Activated T-cell treated with anti-CD3 and anti-CD28 coated beads, Interleukin-2, amount 50 U/mL, for 24 hours (primary cell): ENCODE data around the gene COL26A1.

ENCODE experiments used
- DNase-seq: peaks from one replicate; pipeline ENCODE4 v3.0.0-alpha.2; 2020
- H3K27ac Mint-ChIP-seq: 2 replicates; pipeline ENCODE4 v1.8.0; 2020; ENCODE audit warnings: mild to moderate bottlenecking, mixed read lengths
- H3K27me3 Mint-ChIP-seq: 2 replicates; pipeline ENCODE4 v1.8.0; 2020; ENCODE audit warnings: mixed read lengths
- H3K36me3 Mint-ChIP-seq: 2 replicates; pipeline ENCODE4 v1.8.0; 2020; ENCODE audit warnings: low read depth, mixed read lengths
- H3K4me1 Mint-ChIP-seq: 2 replicates; pipeline ENCODE4 v1.8.0; 2020; ENCODE audit warnings: low read depth, mixed read lengths
- H3K4me3 Mint-ChIP-seq: 2 replicates; pipeline ENCODE4 v1.8.0; 2020; ENCODE audit warnings: mild to moderate bottlenecking, moderate library complexity, mixed read lengths
- H3K9me3 Mint-ChIP-seq: 2 replicates; pipeline ENCODE4 v1.8.0; 2020; ENCODE audit warnings: mixed read lengths

The COL26A1 gene

GRCh38 chr7:101435461-101436220 is 73.0 kb downstream of the COL26A1 start:
- H3K4me3 Mint-ChIP-seq: no peak overlapping the region
- no peak overlapping the region for H3K27ac Mint-ChIP-seq
- no peaks in the 10 kb centered on the region for H3K9me3 Mint-ChIP-seq
- H3K27me3 Mint-ChIP-seq: peaks cover 44% of the 10 kb centered on the region
- H3K36me3 Mint-ChIP-seq: no peaks in the 10 kb centered on the region
- H3K4me1 Mint-ChIP-seq: no peaks in the 10 kb centered on the region
- DNase-seq: no peak

DNA sequence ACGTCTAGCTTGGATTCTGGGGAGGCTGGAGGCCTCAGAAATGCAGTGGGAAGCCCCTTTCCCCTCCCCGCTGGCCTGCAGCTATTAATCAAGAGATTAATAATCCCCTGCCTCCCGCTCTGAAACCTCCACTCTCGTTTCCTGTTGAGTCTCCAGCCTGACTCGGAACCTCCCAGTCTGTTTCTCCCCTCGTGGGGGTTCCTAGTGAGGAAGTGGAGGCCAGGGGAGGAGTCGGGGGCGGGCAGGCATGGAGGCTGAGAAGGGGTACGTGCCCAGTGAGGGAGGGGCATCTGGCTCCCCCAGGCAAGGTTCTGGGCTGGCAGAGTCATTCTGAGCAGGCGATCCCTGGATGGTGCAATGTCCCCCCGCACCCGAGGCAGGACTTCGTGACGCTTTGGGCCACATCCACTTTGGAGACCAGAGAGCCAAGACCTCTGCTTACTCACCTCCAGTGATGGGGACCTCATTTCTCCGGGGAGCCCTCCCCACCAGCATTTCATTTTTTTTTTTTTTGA is 73.6 kb downstream of the COL26A1 start:
- H3K27ac Mint-ChIP-seq: no peak overlapping the region
- no peak overlapping the region for H3K4me3 Mint-ChIP-seq
- no peaks in the 10 kb centered on the region for H3K36me3 Mint-ChIP-seq
- DNase-seq: no peak
- H3K9me3 Mint-ChIP-seq: no peaks in the 10 kb centered on the region
- H3K4me1 Mint-ChIP-seq: no peaks in the 10 kb centered on the region
- H3K27me3 Mint-ChIP-seq: peaks cover 44% of the 10 kb centered on the region

DNA sequence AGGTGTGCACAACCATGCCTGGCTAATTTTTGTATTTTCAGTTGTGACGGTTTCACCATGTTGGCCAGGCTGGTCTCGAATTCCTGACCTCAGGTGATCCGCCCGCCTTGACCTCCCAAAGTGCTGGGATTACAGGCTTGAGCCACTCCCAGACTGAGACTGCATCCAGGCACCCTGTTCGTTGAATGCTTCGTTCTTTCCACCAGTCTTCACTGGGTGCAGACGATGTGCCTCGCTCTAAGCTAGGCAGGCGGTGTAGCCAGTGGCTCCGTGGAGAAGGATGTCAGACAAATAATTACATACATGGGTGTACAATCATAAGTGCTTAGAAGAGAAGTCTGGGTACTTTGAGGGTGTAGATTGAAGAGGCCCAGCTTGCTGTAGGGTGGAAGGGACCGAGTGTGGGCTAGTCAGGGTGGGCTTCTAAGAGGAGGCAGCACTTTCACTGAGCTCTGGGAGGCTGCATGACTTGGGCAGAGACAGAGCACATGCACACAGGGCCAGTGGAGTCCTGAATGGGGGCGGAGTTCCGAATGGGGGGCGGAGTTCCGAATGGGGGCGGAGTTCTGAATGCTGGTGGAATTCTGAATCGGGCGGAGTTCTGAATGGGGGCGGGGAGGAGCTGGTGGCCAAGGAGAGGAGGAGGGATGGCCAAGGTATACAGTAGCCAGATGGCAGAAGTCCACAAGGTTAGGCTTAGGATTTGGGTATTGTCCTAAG is 74.3 kb downstream of the COL26A1 start:
- Mint-ChIP-seq H3K27ac (no peak overlapping the region), H3K4me3 (no peak overlapping the region), H3K4me1 (no peaks in the 10 kb centered on the region), H3K9me3 (no peaks in the 10 kb centered on the region), H3K27me3 (peaks cover 44% of the 10 kb centered on the region), H3K36me3 (no peaks in the 10 kb centered on the region)
- no peak for DNase-seq

DNA sequence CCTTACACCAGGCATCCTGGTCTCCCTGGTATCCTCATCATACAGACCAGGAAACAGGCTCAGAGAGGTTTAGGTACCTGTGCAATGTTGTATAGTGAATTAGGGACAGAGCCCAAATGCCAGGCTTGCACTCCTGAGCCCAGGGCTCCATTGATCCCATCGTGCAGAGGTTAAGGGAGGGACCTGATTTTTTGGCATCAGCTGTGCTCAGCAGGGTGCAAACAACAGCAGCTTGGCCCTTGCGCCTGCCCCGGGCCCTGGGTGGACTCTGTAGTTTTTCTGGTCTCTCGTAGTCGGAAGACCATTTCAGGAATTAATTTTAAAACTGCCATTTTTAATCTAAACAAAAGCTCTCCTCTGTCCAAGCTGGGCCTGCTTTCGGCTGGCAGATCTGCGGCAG is 79.2 kb downstream of the COL26A1 start:
- Mint-ChIP-seq H3K27ac (no peak overlapping the region), H3K36me3 (no peaks in the 10 kb centered on the region), H3K4me1 (peaks cover 4% of the 10 kb centered on the region), H3K9me3 (no peaks in the 10 kb centered on the region), H3K4me3 (no peak overlapping the region), H3K27me3 (peaks cover 15% of the 10 kb centered on the region)
- no peak for DNase-seq

DNA sequence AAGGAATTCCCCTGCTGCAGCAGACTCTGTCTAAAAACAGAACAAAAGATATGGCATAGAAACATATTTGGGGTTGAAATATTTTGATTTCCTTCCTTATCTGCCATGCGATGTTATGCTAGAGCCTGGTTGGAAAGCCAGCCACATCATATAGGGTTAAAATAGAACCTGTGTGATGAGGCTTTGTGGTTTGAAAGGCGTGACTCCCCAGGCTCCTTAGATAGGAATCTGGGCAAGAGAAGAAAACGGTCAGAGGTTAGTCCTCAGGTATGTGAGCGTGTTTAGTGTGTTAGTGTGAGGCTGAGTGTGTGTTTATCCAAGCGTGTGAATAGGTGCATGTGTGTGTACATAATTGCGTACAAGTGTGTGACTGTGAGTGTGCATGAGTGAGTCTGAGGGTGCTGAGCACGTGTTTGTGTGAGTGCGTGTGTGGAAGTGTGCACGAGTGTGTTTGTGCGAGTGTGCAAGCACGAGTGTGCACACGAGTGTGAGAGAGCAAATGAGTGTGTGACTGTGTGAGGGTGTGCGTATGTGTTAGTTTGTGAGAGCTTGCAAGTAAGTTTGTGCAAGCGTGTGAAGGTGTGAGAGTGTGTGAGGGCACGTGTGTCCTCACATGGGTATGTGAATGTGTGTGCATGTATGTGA is 79.9 kb downstream of the COL26A1 start:
- peaks cover 4% of the 10 kb centered on the region for H3K4me1 Mint-ChIP-seq
- H3K27ac Mint-ChIP-seq: no peak overlapping the region
- no peaks in the 10 kb centered on the region for H3K36me3 Mint-ChIP-seq
- no peaks in the 10 kb centered on the region for H3K9me3 Mint-ChIP-seq
- no peak overlapping the region for H3K4me3 Mint-ChIP-seq
- peaks cover 11% of the 10 kb centered on the region for H3K27me3 Mint-ChIP-seq
- no peak for DNase-seq

- Mint-ChIP-seq H3K9me3 (no peaks in the 10 kb centered on the region), H3K4me3 (no peak overlapping the region), H3K4me1 (no peaks in the 10 kb centered on the region), H3K27me3 (no peaks in the 10 kb centered on the region), H3K27ac (no peak overlapping the region), H3K36me3 (no peaks in the 10 kb centered on the region)
- DNase-seq: no peak
These were observed 87.4 kb downstream of the COL26A1 start for GRCh38 chr7:101450064-101450463.

DNA sequence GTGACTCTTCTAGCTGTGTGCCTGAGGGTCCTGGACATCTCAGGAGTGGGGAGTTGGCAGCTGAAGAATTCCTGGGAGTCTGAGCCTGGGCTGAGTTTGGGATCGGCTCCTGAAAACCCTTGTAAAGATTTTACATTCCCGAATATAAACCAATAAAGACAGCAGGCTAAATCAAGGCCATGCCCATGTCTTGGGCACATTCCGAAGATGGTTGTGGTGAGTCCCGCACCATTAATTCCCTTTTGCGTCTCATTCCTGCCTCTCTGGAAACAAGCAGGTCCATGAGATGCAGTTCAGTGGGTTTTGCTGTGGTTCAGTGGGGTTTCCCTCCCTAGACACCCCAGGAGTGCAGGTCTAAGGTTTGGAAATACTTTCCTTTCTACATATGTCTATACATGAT is 90.9 kb downstream of the COL26A1 start:
- Mint-ChIP-seq H3K4me3 (no peak overlapping the region), H3K4me1 (no peaks in the 10 kb centered on the region), H3K27ac (no peak overlapping the region), H3K9me3 (no peaks in the 10 kb centered on the region), H3K36me3 (no peaks in the 10 kb centered on the region), H3K27me3 (no peaks in the 10 kb centered on the region)
- no peak for DNase-seq

DNA sequence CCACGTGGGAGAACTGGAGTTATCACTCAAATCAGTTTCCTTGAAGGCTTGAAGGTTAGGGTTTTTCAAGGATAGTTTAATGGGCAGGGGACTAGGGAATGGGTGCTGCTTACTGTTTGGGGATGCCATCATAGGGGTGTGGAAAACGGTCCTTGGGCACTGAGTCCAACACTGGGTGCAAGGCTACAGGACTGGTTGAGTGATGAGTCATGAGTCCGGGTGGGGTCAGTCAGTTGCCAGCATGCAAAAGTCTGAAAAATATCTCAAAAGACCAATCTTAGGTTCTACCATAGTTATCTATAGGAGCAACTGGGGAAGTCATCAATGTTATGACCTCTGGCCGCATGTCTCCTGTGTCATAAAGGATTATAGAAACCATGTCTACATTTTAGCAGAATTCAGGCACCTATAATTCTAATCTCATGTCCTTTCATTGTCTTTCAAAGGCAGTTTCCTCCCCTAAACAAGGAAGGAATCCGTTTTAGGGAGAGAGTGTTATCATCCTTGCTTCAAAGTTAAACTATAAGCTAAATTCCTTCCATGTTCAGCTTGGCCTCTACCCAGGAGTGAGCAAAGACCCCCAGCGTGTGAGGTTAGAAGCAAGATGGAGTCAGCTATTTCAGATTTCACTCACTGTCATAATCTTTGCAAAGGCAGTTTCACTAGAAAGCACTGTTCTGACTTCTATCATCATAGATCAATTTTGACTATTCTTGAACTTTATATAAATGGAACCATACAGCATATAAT is 94.5 kb downstream of the COL26A1 start:
- H3K9me3 Mint-ChIP-seq: no peaks in the 10 kb centered on the region
- DNase-seq: no peak
- no peak overlapping the region for H3K27ac Mint-ChIP-seq
- no peaks in the 10 kb centered on the region for H3K27me3 Mint-ChIP-seq
- H3K36me3 Mint-ChIP-seq: no peaks in the 10 kb centered on the region
- no peaks in the 10 kb centered on the region for H3K4me1 Mint-ChIP-seq
- no peak overlapping the region for H3K4me3 Mint-ChIP-seq

DNA sequence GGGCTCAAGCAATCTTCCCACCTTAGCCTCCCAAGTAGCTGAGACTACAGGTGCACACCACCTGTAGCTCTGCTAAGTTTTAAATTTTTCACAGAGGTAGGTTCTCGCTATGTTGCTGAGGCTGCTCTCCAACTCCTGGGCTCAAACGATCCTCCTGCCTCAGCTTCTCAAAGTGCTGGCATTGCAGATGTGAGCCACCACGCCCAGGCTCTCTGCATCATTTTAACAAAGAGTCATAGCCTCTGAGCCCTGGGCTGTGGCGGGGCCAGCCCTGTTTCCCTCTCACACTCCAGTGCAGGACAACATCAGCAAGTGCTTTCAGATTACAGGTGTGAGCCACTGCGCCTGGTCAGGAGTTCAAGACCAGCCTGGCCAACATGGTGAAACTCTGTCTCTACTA is 102.5 kb downstream of the COL26A1 start:
- Mint-ChIP-seq H3K4me3 (no peak overlapping the region), H3K36me3 (no peaks in the 10 kb centered on the region), H3K27me3 (no peaks in the 10 kb centered on the region), H3K4me1 (peaks cover 10% of the 10 kb centered on the region), H3K9me3 (no peaks in the 10 kb centered on the region), H3K27ac (no peak overlapping the region)
- no peak for DNase-seq

DNA sequence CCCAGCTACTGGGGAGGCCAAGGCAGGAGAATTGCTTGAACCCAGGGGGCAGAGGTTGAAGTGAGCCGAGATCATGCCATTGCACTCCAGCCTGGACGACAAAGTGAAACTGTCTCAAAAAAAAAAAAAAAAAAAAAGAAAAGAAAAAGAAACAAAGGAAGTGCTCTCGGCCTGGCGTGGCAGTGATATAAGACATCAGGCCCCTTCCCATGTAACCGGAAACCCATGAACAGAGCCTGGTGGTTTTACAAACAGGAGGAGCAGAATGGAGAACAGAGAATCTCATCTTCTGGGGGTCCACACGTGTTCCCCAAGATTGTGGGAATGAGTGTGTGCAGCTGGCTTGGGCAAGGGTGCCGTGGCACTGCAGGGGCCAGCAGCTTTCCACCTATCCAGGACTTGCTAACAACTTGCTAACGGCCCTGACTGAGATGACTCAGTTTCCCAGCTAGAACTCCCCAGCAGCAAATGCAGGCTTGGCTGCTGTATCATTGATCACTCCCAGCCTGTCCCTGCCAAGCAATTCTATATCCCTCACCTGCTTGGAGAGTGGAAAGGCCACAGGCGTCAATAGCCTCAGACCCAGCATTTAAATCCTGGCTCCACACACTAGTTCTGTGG is 103.0 kb downstream of the COL26A1 start:
- DNase-seq: no peak
- Mint-ChIP-seq H3K9me3 (no peaks in the 10 kb centered on the region), H3K36me3 (no peaks in the 10 kb centered on the region), H3K27me3 (no peaks in the 10 kb centered on the region), H3K4me3 (no peak overlapping the region), H3K4me1 (peaks cover 10% of the 10 kb centered on the region), H3K27ac (no peak overlapping the region)

GRCh38 chr7:101466871-101467270 is 104.2 kb downstream of the COL26A1 start:
- no peaks in the 10 kb centered on the region for H3K9me3 Mint-ChIP-seq
- peaks cover 10% of the 10 kb centered on the region for H3K4me1 Mint-ChIP-seq
- no peak for DNase-seq
- H3K27me3 Mint-ChIP-seq: no peaks in the 10 kb centered on the region
- no peaks in the 10 kb centered on the region for H3K36me3 Mint-ChIP-seq
- no peak overlapping the region for H3K27ac Mint-ChIP-seq
- no peak overlapping the region for H3K4me3 Mint-ChIP-seq

DNA sequence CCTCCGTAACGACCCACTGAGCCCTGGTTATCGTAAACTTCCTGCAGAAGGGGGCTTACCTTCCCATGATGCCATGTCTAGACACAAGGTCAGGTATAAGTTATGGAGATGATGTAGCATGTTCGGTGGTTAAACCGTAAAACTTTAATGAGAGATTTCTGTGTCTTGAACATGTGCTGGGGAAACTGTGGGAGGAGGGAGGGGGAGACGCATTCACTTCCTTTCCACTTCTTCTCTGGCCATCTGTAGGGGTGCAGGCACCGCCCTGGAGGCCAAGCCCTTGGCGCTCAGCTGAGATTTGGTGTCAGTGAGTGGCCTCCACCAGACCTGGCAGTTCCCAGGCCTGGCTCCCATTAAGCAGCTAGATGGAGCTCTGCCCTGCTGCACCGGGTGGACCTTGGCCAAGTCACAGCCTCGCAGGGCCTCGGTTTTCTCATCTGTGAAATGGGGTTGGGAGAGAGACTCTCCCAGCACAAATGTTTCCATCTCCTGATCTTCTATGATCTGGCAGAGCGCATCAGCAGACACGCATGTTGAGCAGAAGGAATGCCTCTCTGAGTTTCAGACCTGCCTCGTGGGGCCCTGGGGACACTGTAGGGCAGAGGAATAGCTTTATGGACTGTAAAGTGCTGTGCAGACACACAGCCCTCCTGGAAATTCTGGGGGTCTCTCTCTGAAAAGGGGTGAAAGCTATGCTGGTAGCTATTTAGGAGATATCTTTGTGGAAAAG is 106.0 kb downstream of the COL26A1 start:
- H3K36me3 Mint-ChIP-seq: no peaks in the 10 kb centered on the region
- H3K4me3 Mint-ChIP-seq: no peak overlapping the region
- DNase-seq: no peak
- no peak overlapping the region for H3K27ac Mint-ChIP-seq
- H3K4me1 Mint-ChIP-seq: peaks cover 10% of the 10 kb centered on the region
- no peaks in the 10 kb centered on the region for H3K27me3 Mint-ChIP-seq
- H3K9me3 Mint-ChIP-seq: no peaks in the 10 kb centered on the region

GRCh38 chr7:101470668-101471487 is 108.2 kb downstream of the COL26A1 start:
- H3K4me1 Mint-ChIP-seq: peaks cover 2% of the 10 kb centered on the region
- no peak overlapping the region for H3K4me3 Mint-ChIP-seq
- H3K9me3 Mint-ChIP-seq: no peaks in the 10 kb centered on the region
- no peaks in the 10 kb centered on the region for H3K36me3 Mint-ChIP-seq
- H3K27me3 Mint-ChIP-seq: no peaks in the 10 kb centered on the region
- H3K27ac Mint-ChIP-seq: no peak overlapping the region
- DNase-seq: no peak
